Measurements from ENCODE around the gene MCC. TPM values are rescaled to one million over a fixed set of nuclear protein-coding genes. Genes with fewer than 3 reads are reported as not detected.

Gene MCC
- total and polyA plus RNA-seq, 4 donors = 1.6 to 38.6 (median 11.2) TPM

DNA sequence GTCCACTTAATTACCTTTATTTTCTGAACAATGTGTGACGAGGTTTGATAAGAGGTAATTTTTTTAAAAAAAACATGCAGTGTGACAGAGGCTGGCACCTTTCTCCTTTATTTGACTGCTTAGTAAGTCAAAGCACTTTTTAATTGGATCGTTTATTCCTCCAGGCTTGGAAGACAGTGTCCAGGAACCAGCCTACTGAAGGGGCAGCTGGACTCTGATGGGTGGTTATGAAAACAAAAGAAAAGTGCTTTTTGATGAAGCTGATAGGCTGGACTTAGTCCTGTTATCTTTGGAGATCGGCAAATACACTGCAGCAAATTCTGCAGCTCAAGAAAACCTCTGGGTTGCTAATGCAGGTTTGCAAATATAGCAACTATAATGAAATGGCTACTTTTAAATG lies 370.0 kb downstream of the MCC start:
- H3K4me3 ChIP-seq = no peak overlapping the region
- no peaks in the 10 kb centered on the region for H3K27me3 ChIP-seq (ENCODE audit: control insufficient read depth in 3 of 3, insufficient read depth in 3 of 3, low read length in 2 of 3)
- DNase-seq (no peak), ATAC-seq (ENCODE audit: insufficient read depth, low FRiP score) (no peak)
- no peak overlapping the region for H3K9ac ChIP-seq (ENCODE audit: insufficient read depth in 1 of 2, low read length in 2 of 2)
- peaks cover 0 to 14% (median 0%) of the 10 kb centered on the region in 4 donors for H3K36me3 ChIP-seq (ENCODE audit: control insufficient read depth in 4 of 4, insufficient read depth in 4 of 4, low read length in 4 of 4)
- TF ChIP-seq, protein P1, sequence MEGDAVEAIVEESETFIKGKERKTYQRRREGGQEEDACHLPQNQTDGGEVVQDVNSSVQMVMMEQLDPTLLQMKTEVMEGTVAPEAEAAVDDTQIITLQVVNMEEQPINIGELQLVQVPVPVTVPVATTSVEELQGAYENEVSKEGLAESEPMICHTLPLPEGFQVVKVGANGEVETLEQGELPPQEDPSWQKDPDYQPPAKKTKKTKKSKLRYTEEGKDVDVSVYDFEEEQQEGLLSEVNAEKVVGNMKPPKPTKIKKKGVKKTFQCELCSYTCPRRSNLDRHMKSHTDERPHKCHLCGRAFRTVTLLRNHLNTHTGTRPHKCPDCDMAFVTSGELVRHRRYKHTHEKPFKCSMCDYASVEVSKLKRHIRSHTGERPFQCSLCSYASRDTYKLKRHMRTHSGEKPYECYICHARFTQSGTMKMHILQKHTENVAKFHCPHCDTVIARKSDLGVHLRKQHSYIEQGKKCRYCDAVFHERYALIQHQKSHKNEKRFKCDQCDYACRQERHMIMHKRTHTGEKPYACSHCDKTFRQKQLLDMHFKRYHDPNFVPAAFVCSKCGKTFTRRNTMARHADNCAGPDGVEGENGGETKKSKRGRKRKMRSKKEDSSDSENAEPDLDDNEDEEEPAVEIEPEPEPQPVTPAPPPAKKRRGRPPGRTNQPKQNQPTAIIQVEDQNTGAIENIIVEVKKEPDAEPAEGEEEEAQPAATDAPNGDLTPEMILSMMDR (IDR thresholded peaks at IDR 0.05; ENCODE audit: control extremely low read depth, extremely low read depth) = no peak
- WGBS, 2 donors = 67 to 83% methylated on average over 3 of the region's 3 CpGs
- peaks cover 0 to 8% (median 0%) of the 10 kb centered on the region in 4 donors for H3K9me3 ChIP-seq (ENCODE audit: control insufficient read depth in 4 of 4, insufficient read depth in 3 of 4, low read length in 3 of 4)
- peaks cover 7 to 21% (median 12%) of the 10 kb centered on the region in 5 donors for H3K4me1 ChIP-seq (ENCODE audit: control insufficient read depth in 5 of 5, insufficient read depth in 5 of 5, low read length in 5 of 5)
- H3K27ac ChIP-seq (ENCODE audit: low read depth in 1 of 2, low read length in 1 of 2) = no peak overlapping the region

GRCh38 chr5:113117543-113118115 lies 370.6 kb downstream of the MCC start:
- no peak overlapping the region for H3K9ac ChIP-seq (ENCODE audit: insufficient read depth in 1 of 2, low read length in 2 of 2)
- ATAC-seq (ENCODE audit: insufficient read depth, low FRiP score) = no peak
- H3K4me1 ChIP-seq (ENCODE audit: control insufficient read depth in 5 of 5, insufficient read depth in 5 of 5, low read length in 5 of 5) = peaks cover 7 to 20% (median 12%) of the 10 kb centered on the region in 5 donors
- peaks cover 0 to 8% (median 0%) of the 10 kb centered on the region in 4 donors for H3K9me3 ChIP-seq (ENCODE audit: control insufficient read depth in 4 of 4, insufficient read depth in 3 of 4, low read length in 3 of 4)
- WGBS, 2 donors = 63 to 71% methylated on average over 4 of the region's 4 CpGs
- TF ChIP-seq, protein P1 (IDR thresholded peaks at IDR 0.05; ENCODE audit: control extremely low read depth, extremely low read depth) = no peak
- peak overlapping the region in 1 of 2 donors; percentile 17 for H3K27ac ChIP-seq (ENCODE audit: low read depth in 1 of 2, low read length in 1 of 2)
- no peaks in the 10 kb centered on the region for H3K27me3 ChIP-seq (ENCODE audit: control insufficient read depth in 3 of 3, insufficient read depth in 3 of 3, low read length in 2 of 3)
- no peak overlapping the region for H3K4me3 ChIP-seq
- DNase-seq = peak in 2 of 3 donors; percentile 45 to 67
- H3K36me3 ChIP-seq (ENCODE audit: control insufficient read depth in 4 of 4, insufficient read depth in 4 of 4, low read length in 4 of 4) = peaks cover 0 to 14% (median 0%) of the 10 kb centered on the region in 4 donors

- WGBS, 2 donors = 93 to 94% methylated on average over 4 of the region's 4 CpGs
- TF ChIP-seq, protein P1 (IDR thresholded peaks at IDR 0.05; ENCODE audit: control extremely low read depth, extremely low read depth) = no peak
- Histone ChIP-seq H3K27ac (ENCODE audit: low read depth in 1 of 2, low read length in 1 of 2) (no peak overlapping the region), H3K4me1 (ENCODE audit: control insufficient read depth in 5 of 5, insufficient read depth in 5 of 5, low read length in 5 of 5) (peaks cover 7 to 20% (median 10%) of the 10 kb centered on the region in 5 donors), H3K36me3 (ENCODE audit: control insufficient read depth in 4 of 4, insufficient read depth in 4 of 4, low read length in 4 of 4) (peaks cover 0 to 9% (median 0%) of the 10 kb centered on the region in 4 donors), H3K4me3 (no peak overlapping the region), H3K9ac (ENCODE audit: insufficient read depth in 1 of 2, low read length in 2 of 2) (no peak overlapping the region), H3K27me3 (ENCODE audit: control insufficient read depth in 3 of 3, insufficient read depth in 3 of 3, low read length in 2 of 3) (no peaks in the 10 kb centered on the region), H3K9me3 (ENCODE audit: control insufficient read depth in 4 of 4, insufficient read depth in 3 of 4, low read length in 3 of 4) (peaks cover 0 to 8% (median 0%) of the 10 kb centered on the region in 4 donors)
- no peak for ATAC-seq (ENCODE audit: insufficient read depth, low FRiP score)
- no peak for DNase-seq
These were observed 372.3 kb downstream of the MCC start for GRCh38 chr5:113115956-113116355.
